HEK293 (cell line): ENCODE data around the gene B4GALT3.

Source experiments
- CTCF ChIA-PET: fragments of 350-600 bp; formaldehyde crosslinking; extraction: SDS; loops from one replicate; lab custom pipeline; 2021; ENCODE audit warnings: antibody characterized with exemption; lab: Yijun Ruan, JAX
- POLR2A ChIA-PET: fragments of 300-600 bp; formaldehyde crosslinking; extraction: SDS; loops from one replicate; lab custom pipeline; 2020; ENCODE audit warnings: antibody characterized with exemption, inconsistent platforms; lab: Yijun Ruan, JAX
- H3K27ac ChIP-seq: fragments of 200-500 bp; sonication (Bioruptor generic); 2 replicates; pipeline ENCODE4 v1.5.1; 2014; ENCODE audit warnings: low read depth, low read length, control low read depth, inconsistent platforms; ENCODE audit errors: extremely low read depth
- H3K36me3 ChIP-seq, 2 experiments: fragments of 200-500 bp in 1 of 2; sonication (Bioruptor generic) in 1 of 2; 1 replicate in 1 of 2; 2 replicates in 1 of 2; pipeline ENCODE4 v1.5.1; 2014 to 2017; ENCODE audit warnings: inconsistent platforms in 2 of 2, low read length in 2 of 2; ENCODE audit not compliant: control insufficient read depth in 2 of 2, insufficient read depth in 1 of 2
- H3K4me1 ChIP-seq: fragments of 200-500 bp; sonication (Bioruptor generic); 2 replicates; pipeline ENCODE4 v1.5.1; 2014; ENCODE audit warnings: mild to moderate bottlenecking, low read length, inconsistent platforms; ENCODE audit not compliant: control insufficient read depth, insufficient read depth
- H3K4me3 ChIP-seq: 2 replicates; pipeline ENCODE4 v1.5.1; 2011; ENCODE audit warnings: low read depth, mild to moderate bottlenecking, control low read depth, low read length, moderate library complexity
- H3K9me3 ChIP-seq: fragments of 200-500 bp; sonication (Bioruptor generic); 2 replicates; pipeline ENCODE4 v1.5.1; 2014; ENCODE audit warnings: low read depth, low read length, inconsistent platforms; ENCODE audit not compliant: control insufficient read depth, insufficient read depth
- ATF2 ChIP-seq: fragments of 450-650 bp; formaldehyde crosslinking; IDR thresholded peaks from 2 replicates; pipeline ENCODE4 v1.5.1; 2016; ENCODE audit warnings: missing biosample characterization, missing genetic modification characterization, low read depth
- EGR2 ChIP-seq: fragments of 450-650 bp; formaldehyde crosslinking; IDR thresholded peaks from 2 replicates; pipeline ENCODE4 v1.5.1; 2016; ENCODE audit warnings: low read depth, missing biosample characterization, missing genetic modification characterization
- HOXA7 ChIP-seq: sonication (generic); formaldehyde crosslinking; IDR thresholded peaks from 2 replicates; pipeline ENCODE4 v1.8.1; 2022; ENCODE audit warnings: missing genetic modification reagents, borderline replicate concordance
- KLF9 ChIP-seq: fragments of 450-650 bp; formaldehyde crosslinking; IDR thresholded peaks from 2 replicates; pipeline ENCODE4 v1.5.1; 2016; ENCODE audit warnings: missing biosample characterization, missing genetic modification characterization, low read depth
- MYNN ChIP-seq: fragments of 450-650 bp; formaldehyde crosslinking; IDR thresholded peaks from 2 replicates; pipeline ENCODE4 v1.5.1; 2016; ENCODE audit warnings: missing biosample characterization, missing genetic modification characterization, borderline replicate concordance
- SP3 ChIP-seq: fragments of 450-650 bp; formaldehyde crosslinking; IDR thresholded peaks from 2 replicates; pipeline ENCODE4 v1.5.1; 2016; ENCODE audit warnings: missing biosample characterization, missing genetic modification characterization
- SP7 ChIP-seq: fragments of 450-650 bp; formaldehyde crosslinking; IDR thresholded peaks from 2 replicates; pipeline ENCODE4 v1.5.1; 2016; ENCODE audit warnings: missing biosample characterization, missing genetic modification characterization
- YY1 ChIP-seq: fragments of 450-650 bp; formaldehyde crosslinking; IDR thresholded peaks from 2 replicates; pipeline ENCODE4 v1.5.1; 2018; ENCODE audit warnings: missing biosample characterization, missing genetic modification characterization
- ZBTB48 ChIP-seq: fragments of 450-650 bp; formaldehyde crosslinking; IDR thresholded peaks from 2 replicates; pipeline ENCODE4 v1.5.1; 2016; ENCODE audit warnings: missing biosample characterization, missing genetic modification characterization
- ZBTB7A ChIP-seq: fragments of 450-650 bp; formaldehyde crosslinking; IDR thresholded peaks from 2 replicates; pipeline ENCODE4 v1.5.1; 2016; ENCODE audit warnings: low read depth, missing biosample characterization, missing genetic modification characterization
- ZFHX2 ChIP-seq: fragments of 450-650 bp; formaldehyde crosslinking; conservative IDR thresholded peaks from 2 replicates; pipeline ENCODE4 v1.5.1; 2016; ENCODE audit warnings: missing biosample characterization, missing genetic modification characterization
- ZFP69B ChIP-seq: fragments of 450-650 bp; formaldehyde crosslinking; IDR thresholded peaks from 2 replicates; pipeline ENCODE4 v1.5.1; 2016; ENCODE audit warnings: missing biosample characterization, missing genetic modification characterization
- ZNF146 ChIP-seq: fragments of 450-650 bp; formaldehyde crosslinking; IDR thresholded peaks from 2 replicates; pipeline ENCODE4 v1.5.1; 2016; ENCODE audit warnings: missing biosample characterization, missing genetic modification characterization
- ZNF174 ChIP-seq: fragments of 450-650 bp; formaldehyde crosslinking; IDR thresholded peaks from 2 replicates; pipeline ENCODE4 v1.5.0; 2017; ENCODE audit warnings: missing biosample characterization, mild to moderate bottlenecking, missing genetic modification characterization
- ZNF292 ChIP-seq: fragments of 450-650 bp; formaldehyde crosslinking; IDR thresholded peaks from 2 replicates; pipeline ENCODE4 v1.5.1; 2016; ENCODE audit warnings: low read depth, missing biosample characterization, missing genetic modification characterization, borderline replicate concordance
- ZNF404 ChIP-seq: fragments of 450-650 bp; formaldehyde crosslinking; IDR thresholded peaks from 2 replicates; pipeline ENCODE4 v1.5.1; 2017; ENCODE audit warnings: missing biosample characterization, missing genetic modification characterization
- ZNF416 ChIP-seq: fragments of 450-650 bp; formaldehyde crosslinking; IDR thresholded peaks from 2 replicates; pipeline ENCODE4 v1.5.1; 2016; ENCODE audit warnings: missing biosample characterization, missing genetic modification characterization
- ZNF558 ChIP-seq: fragments of 450-650 bp; formaldehyde crosslinking; IDR thresholded peaks from 2 replicates; pipeline ENCODE4 v1.5.1; 2016; ENCODE audit warnings: missing biosample characterization, missing genetic modification characterization
- ZNF580 ChIP-seq: fragments of 450-650 bp; formaldehyde crosslinking; IDR thresholded peaks from 2 replicates; pipeline ENCODE4 v1.5.1; 2016; ENCODE audit warnings: missing biosample characterization, missing genetic modification characterization
- ZNF626 ChIP-seq: fragments of 450-650 bp; sonication (Bioruptor Pico); formaldehyde crosslinking; IDR thresholded peaks from 2 replicates; pipeline ENCODE4 v1.5.1; 2018; ENCODE audit warnings: missing biosample characterization, missing genetic modification characterization, inconsistent platforms
- ZNF664 ChIP-seq: fragments of 450-650 bp; formaldehyde crosslinking; IDR thresholded peaks from 2 replicates; pipeline ENCODE4 v1.5.1; 2016; ENCODE audit warnings: missing biosample characterization, missing genetic modification characterization
- ZNF670 ChIP-seq: fragments of 450-650 bp; formaldehyde crosslinking; IDR thresholded peaks from 2 replicates; pipeline ENCODE4 v1.5.1; 2016; ENCODE audit warnings: missing biosample characterization, missing genetic modification characterization, low read depth
- ZNF830 ChIP-seq: fragments of 450-650 bp; IDR thresholded peaks from 2 replicates; pipeline ENCODE4 v1.5.0; 2018; ENCODE audit warnings: missing biosample characterization, missing genetic modification characterization, low read depth, mild to moderate bottlenecking, moderate library complexity
- TF ChIP-seq, protein P1 (sequence below): fragments of 450-650 bp; formaldehyde crosslinking; IDR thresholded peaks from 2 replicates; pipeline ENCODE4 v1.5.1; 2016; ENCODE audit warnings: missing biosample characterization, missing genetic modification characterization
- TF ChIP-seq, protein P2 (sequence below): fragments of 450-650 bp; formaldehyde crosslinking; IDR thresholded peaks from 2 replicates; pipeline ENCODE4 v1.5.1; 2016; ENCODE audit warnings: missing biosample characterization, missing genetic modification characterization, borderline replicate concordance
- TF ChIP-seq, protein P3 (sequence below): fragments of 450-650 bp; formaldehyde crosslinking; IDR thresholded peaks from 2 replicates; pipeline ENCODE4 v1.5.1; 2016; ENCODE audit warnings: missing biosample characterization, missing genetic modification characterization

Gene B4GALT3

GRCh38 chr1:161206411-161207140 is 29.3 kb upstream of the B4GALT3 start:
- ChIA-PET CTCF (interaction anchor here (0.6 to 4.9 kb wide), 7 partner anchors 14 to 196 kb away, joined by 3 to 32 read pairs (median 5); partner anchors contain the start of genes APOA2 and TOMM40L), POLR2A (interaction anchor here (0.6 kb wide), 1 partner anchor 19 kb away, joined by 7 read pairs; the partner anchor contains the start of gene TOMM40L)
- H3K27ac ChIP-seq: no peak overlapping the region
- H3K9me3 ChIP-seq: no peaks in the 10 kb centered on the region
- peaks cover 38 to 76% of the 10 kb centered on the region in 2 experiments for H3K36me3 ChIP-seq
- peaks cover under 1% of the 10 kb centered on the region; the same call in 1 of the 2 replicates for H3K4me1 ChIP-seq
- no peak overlapping the region for H3K4me3 ChIP-seq
- TF ChIP-seq, protein P1, sequence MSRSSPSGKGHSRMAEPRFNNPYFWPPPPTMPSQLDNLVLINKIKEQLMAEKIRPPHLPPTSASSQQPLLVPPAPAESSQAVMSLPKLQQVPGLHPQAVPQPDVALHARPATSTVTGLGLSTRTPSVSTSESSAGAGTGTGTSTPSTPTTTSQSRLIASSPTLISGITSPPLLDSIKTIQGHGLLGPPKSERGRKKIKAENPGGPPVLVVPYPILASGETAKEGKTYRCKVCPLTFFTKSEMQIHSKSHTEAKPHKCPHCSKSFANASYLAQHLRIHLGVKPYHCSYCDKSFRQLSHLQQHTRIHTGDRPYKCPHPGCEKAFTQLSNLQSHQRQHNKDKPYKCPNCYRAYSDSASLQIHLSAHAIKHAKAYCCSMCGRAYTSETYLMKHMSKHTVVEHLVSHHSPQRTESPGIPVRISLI (tag by site-specific recombination): no peak
- TF ChIP-seq ZNF626 (tag by site-specific recombination): no peak
- TF ChIP-seq ZNF404 (tag by site-specific recombination): no peak
- TF ChIP-seq ZNF146 (tag by site-specific recombination): no peak
- TF ChIP-seq ZNF416: no peak
- no peak for TF ChIP-seq ZNF670
- no peak for TF ChIP-seq ZNF558 (tag by site-specific recombination)
- TF ChIP-seq YY1 (tag by site-specific recombination): no peak
- TF ChIP-seq, protein P2, sequence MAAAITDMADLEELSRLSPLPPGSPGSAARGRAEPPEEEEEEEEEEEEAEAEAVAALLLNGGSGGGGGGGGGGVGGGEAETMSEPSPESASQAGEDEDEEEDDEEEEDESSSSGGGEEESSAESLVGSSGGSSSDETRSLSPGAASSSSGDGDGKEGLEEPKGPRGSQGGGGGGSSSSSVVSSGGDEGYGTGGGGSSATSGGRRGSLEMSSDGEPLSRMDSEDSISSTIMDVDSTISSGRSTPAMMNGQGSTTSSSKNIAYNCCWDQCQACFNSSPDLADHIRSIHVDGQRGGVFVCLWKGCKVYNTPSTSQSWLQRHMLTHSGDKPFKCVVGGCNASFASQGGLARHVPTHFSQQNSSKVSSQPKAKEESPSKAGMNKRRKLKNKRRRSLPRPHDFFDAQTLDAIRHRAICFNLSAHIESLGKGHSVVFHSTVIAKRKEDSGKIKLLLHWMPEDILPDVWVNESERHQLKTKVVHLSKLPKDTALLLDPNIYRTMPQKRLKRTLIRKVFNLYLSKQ: no peak
- TF ChIP-seq ZBTB48: no peak
- no peak for TF ChIP-seq ZNF664
- TF ChIP-seq ZNF292 (tag by site-specific recombination): no peak
- no peak for TF ChIP-seq HOXA7 (CRISPR knock-in tag)
- no peak for TF ChIP-seq ZNF830 (tag by site-specific recombination)
- TF ChIP-seq SP7 (tag by site-specific recombination): no peak
- no peak for TF ChIP-seq MYNN
- no peak for TF ChIP-seq ZBTB7A (tag by site-specific recombination)

GRCh38 chr1:161201836-161202712 is 24.8 kb upstream of the B4GALT3 start, which contains the start of gene NDUFS2:
TSS of gene NDUFS2 (plus strand) at chr1:161202367. CDS start at chr1:161202386, 19 bp downstream.
- Histone ChIP-seq H3K4me3 (peak within 1 kb of the TSS; percentile 56), H3K36me3 (peaks cover 17 to 39% of the 10 kb centered on the region in 2 experiments; a peak in 2 of 3 replicates), H3K9me3 (no peaks in the 10 kb centered on the region), H3K4me1 (peaks cover 9% of the 10 kb centered on the region; the same call in 1 of the 2 replicates), H3K27ac (peak within 1 kb of the TSS; percentile 72)
- CTCF ChIA-PET: interaction anchor here (0.6 to 4.9 kb wide), 14 partner anchors 9 to 941 kb away, joined by 3 to 32 read pairs (median 3); partner anchors contain the start of genes APOA2, PPOX, SDHC and TOMM40L
- POLR2A ChIA-PET: interaction anchor here (0.6 to 2.2 kb wide), 15 partner anchors 9 to 188 kb away, joined by 3 to 22 read pairs (median 4); partner anchors contain the start of genes B4GALT3, FCER1G, PPOX and TOMM40L
- no peak for TF ChIP-seq ZFP69B (tag by site-specific recombination)
- no peak for TF ChIP-seq ZNF174 (tag by site-specific recombination)
- TF ChIP-seq, protein P3, sequence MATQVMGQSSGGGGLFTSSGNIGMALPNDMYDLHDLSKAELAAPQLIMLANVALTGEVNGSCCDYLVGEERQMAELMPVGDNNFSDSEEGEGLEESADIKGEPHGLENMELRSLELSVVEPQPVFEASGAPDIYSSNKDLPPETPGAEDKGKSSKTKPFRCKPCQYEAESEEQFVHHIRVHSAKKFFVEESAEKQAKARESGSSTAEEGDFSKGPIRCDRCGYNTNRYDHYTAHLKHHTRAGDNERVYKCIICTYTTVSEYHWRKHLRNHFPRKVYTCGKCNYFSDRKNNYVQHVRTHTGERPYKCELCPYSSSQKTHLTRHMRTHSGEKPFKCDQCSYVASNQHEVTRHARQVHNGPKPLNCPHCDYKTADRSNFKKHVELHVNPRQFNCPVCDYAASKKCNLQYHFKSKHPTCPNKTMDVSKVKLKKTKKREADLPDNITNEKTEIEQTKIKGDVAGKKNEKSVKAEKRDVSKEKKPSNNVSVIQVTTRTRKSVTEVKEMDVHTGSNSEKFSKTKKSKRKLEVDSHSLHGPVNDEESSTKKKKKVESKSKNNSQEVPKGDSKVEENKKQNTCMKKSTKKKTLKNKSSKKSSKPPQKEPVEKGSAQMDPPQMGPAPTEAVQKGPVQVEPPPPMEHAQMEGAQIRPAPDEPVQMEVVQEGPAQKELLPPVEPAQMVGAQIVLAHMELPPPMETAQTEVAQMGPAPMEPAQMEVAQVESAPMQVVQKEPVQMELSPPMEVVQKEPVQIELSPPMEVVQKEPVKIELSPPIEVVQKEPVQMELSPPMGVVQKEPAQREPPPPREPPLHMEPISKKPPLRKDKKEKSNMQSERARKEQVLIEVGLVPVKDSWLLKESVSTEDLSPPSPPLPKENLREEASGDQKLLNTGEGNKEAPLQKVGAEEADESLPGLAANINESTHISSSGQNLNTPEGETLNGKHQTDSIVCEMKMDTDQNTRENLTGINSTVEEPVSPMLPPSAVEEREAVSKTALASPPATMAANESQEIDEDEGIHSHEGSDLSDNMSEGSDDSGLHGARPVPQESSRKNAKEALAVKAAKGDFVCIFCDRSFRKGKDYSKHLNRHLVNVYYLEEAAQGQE: no peak; the same call in 1 of the 2 replicates
- peak; percentile 75 for TF ChIP-seq ZFHX2 (tag by site-specific recombination)
- 0 out of 2 replicates have a peak, but pooled peaks have one; percentile 5 for TF ChIP-seq KLF9 (tag by site-specific recombination)
- TF ChIP-seq ATF2: no peak
- peak; percentile 69 for TF ChIP-seq EGR2 (tag by site-specific recombination)
- TF ChIP-seq ZNF580 (tag by site-specific recombination): peak; percentile 84
- TF ChIP-seq SP3: peak; percentile 94
